Measurements from ENCODE around the gene MAST4. TPM values are rescaled to one million over a fixed set of nuclear protein-coding genes. Genes with fewer than 3 reads are reported as not detected.

Gene MAST4
- total and polyA plus RNA-seq, 2 donors (not counting 1 experiment from before 2014, with no cell fraction given), result 2.5 to 57.1 TPM

GRCh38 chr5:67030289-67031056 lies 434.3 kb downstream of the MAST4 start:
- Mint-ChIP-seq H3K27ac (no peak overlapping the region), H3K4me1 (peaks cover 5% of the 10 kb centered on the region), H3K9me3 (ENCODE audit: insufficient read depth) (no peaks in the 10 kb centered on the region), H3K27me3 (no peaks in the 10 kb centered on the region), H3K4me3 (no peak overlapping the region)
- no peaks in the 10 kb centered on the region for H3K36me3 ChIP-seq (replicated peaks in 1 of 2; ENCODE audit: control extremely low read depth in 1 of 2, control insufficient read depth in 1 of 2, extremely low read depth in 1 of 2, insufficient read depth in 2 of 2, low read length in 1 of 2)
- H3K4me1 ChIP-seq (ENCODE audit: control insufficient read depth in 2 of 2, insufficient read depth in 2 of 2, low read length in 2 of 2), result peaks cover 0 to 4% of the 10 kb centered on the region in 2 donors
- peaks cover 0 to 2% (median 0%) of the 10 kb centered on the region in 4 experiments for H3K27me3 ChIP-seq (replicated peaks in 1 of 4; ENCODE audit: control extremely low read depth in 1 of 4, control insufficient read depth in 3 of 4, insufficient read depth in 4 of 4, low read length in 3 of 4)
- TF ChIP-seq EZH2 (IDR thresholded peaks at IDR 0.05; ENCODE audit: borderline replicate concordance, insufficient read depth, low read depth, low read length, poor library complexity, severe bottlenecking), result no peak
- TF ChIP-seq, protein P1, sequence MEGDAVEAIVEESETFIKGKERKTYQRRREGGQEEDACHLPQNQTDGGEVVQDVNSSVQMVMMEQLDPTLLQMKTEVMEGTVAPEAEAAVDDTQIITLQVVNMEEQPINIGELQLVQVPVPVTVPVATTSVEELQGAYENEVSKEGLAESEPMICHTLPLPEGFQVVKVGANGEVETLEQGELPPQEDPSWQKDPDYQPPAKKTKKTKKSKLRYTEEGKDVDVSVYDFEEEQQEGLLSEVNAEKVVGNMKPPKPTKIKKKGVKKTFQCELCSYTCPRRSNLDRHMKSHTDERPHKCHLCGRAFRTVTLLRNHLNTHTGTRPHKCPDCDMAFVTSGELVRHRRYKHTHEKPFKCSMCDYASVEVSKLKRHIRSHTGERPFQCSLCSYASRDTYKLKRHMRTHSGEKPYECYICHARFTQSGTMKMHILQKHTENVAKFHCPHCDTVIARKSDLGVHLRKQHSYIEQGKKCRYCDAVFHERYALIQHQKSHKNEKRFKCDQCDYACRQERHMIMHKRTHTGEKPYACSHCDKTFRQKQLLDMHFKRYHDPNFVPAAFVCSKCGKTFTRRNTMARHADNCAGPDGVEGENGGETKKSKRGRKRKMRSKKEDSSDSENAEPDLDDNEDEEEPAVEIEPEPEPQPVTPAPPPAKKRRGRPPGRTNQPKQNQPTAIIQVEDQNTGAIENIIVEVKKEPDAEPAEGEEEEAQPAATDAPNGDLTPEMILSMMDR (IDR thresholded peaks at IDR 0.05), result no peak
- ATAC-seq (ENCODE audit: low read depth), result no peak
- intact Hi-C loops (cut with micrococcal nuclease), result no loop called here
- no peaks in the 10 kb centered on the region for H3K9me3 ChIP-seq (ENCODE audit: control extremely low read depth in 1 of 3, control insufficient read depth in 2 of 3, insufficient read depth in 1 of 3, low read length in 2 of 3)
- no peak overlapping the region for H2AFZ ChIP-seq (ENCODE audit: insufficient read depth, low read depth, low read length, poor library complexity, severe bottlenecking)
- ChIA-PET POLR2A (no interaction called here), CTCF (no interaction called here)
- no peaks in the 10 kb centered on the region for H4K20me1 ChIP-seq (ENCODE audit: control insufficient read depth, insufficient read depth, low read length, poor library complexity, severe bottlenecking)
- no peaks in the 10 kb centered on the region for H3K79me2 ChIP-seq (ENCODE audit: control insufficient read depth, insufficient read depth, low read length)
- no peak for DNase-seq
- WGBS (ENCODE audit: insufficient coverage), result no CpG with 5 or more reads among the region's 2 CpGs
- H3K4me3 ChIP-seq (ENCODE audit: control extremely low read depth in 1 of 5, extremely low read depth in 1 of 5, insufficient read depth in 1 of 5, low read depth in 2 of 5, low read length in 4 of 5), result no peak overlapping the region
- no peak overlapping the region for H3K4me2 ChIP-seq (replicated peaks; ENCODE audit: low read depth, low read length, poor library complexity, severe bottlenecking)
- H3K9ac ChIP-seq (ENCODE audit: low read length), result no peak overlapping the region
- H3K27ac ChIP-seq (ENCODE audit: low read length in 2 of 2), result no peak overlapping the region

GRCh38 chr5:67031057-67031443 lies 434.9 kb downstream of the MAST4 start:
- H3K4me1 ChIP-seq (ENCODE audit: control insufficient read depth in 2 of 2, insufficient read depth in 2 of 2, low read length in 2 of 2), result peaks cover 0 to 4% of the 10 kb centered on the region in 2 donors
- H3K27ac ChIP-seq (ENCODE audit: low read length in 2 of 2), result no peak overlapping the region
- no peak overlapping the region for H2AFZ ChIP-seq (ENCODE audit: insufficient read depth, low read depth, low read length, poor library complexity, severe bottlenecking)
- no peak overlapping the region for H3K4me3 ChIP-seq (ENCODE audit: control extremely low read depth in 1 of 5, extremely low read depth in 1 of 5, insufficient read depth in 1 of 5, low read depth in 2 of 5, low read length in 4 of 5)
- H3K36me3 ChIP-seq (replicated peaks in 1 of 2; ENCODE audit: control extremely low read depth in 1 of 2, control insufficient read depth in 1 of 2, extremely low read depth in 1 of 2, insufficient read depth in 2 of 2, low read length in 1 of 2), result no peaks in the 10 kb centered on the region
- Mint-ChIP-seq H3K4me1 (peaks cover 5% of the 10 kb centered on the region), H3K27me3 (no peaks in the 10 kb centered on the region), H3K4me3 (no peak overlapping the region), H3K27ac (no peak overlapping the region), H3K9me3 (ENCODE audit: insufficient read depth) (no peaks in the 10 kb centered on the region)
- peaks cover 0 to 2% (median 0%) of the 10 kb centered on the region in 4 experiments for H3K27me3 ChIP-seq (replicated peaks in 1 of 4; ENCODE audit: control extremely low read depth in 1 of 4, control insufficient read depth in 3 of 4, insufficient read depth in 4 of 4, low read length in 3 of 4)
- no peak overlapping the region for H3K4me2 ChIP-seq (replicated peaks; ENCODE audit: low read depth, low read length, poor library complexity, severe bottlenecking)
- ChIA-PET CTCF (no interaction called here), POLR2A (no interaction called here)
- no peaks in the 10 kb centered on the region for H3K79me2 ChIP-seq (ENCODE audit: control insufficient read depth, insufficient read depth, low read length)
- TF ChIP-seq EZH2 (IDR thresholded peaks at IDR 0.05; ENCODE audit: borderline replicate concordance, insufficient read depth, low read depth, low read length, poor library complexity, severe bottlenecking), result no peak
- TF ChIP-seq, protein P1 (IDR thresholded peaks at IDR 0.05), result no peak
- ATAC-seq (ENCODE audit: low read depth) (no peak), DNase-seq (no peak)
- intact Hi-C loops (cut with micrococcal nuclease), result no loop called here
- 76% methylated on average over 2 of the region's 3 CpGs for WGBS (ENCODE audit: insufficient coverage)
- H3K9me3 ChIP-seq (ENCODE audit: control extremely low read depth in 1 of 3, control insufficient read depth in 2 of 3, insufficient read depth in 1 of 3, low read length in 2 of 3), result no peaks in the 10 kb centered on the region
- H3K9ac ChIP-seq (ENCODE audit: low read length), result no peak overlapping the region
- H4K20me1 ChIP-seq (ENCODE audit: control insufficient read depth, insufficient read depth, low read length, poor library complexity, severe bottlenecking), result no peaks in the 10 kb centered on the region

All from B cell (primary cell).